GM18507 (cell line): ENCODE results near the gene CACNA1A.
"Not testable (repeated sequence)": the region's sequence is repeated elsewhere in the genome, so short reads cannot be mapped to it uniquely, and the experiment has no call there.

Experiments
- DNase-seq: peaks from one replicate; pipeline ENCODE4 v3.0.0; 2011; ENCODE audit warnings: low read depth; ENCODE audit not compliant: insufficient read length; ENCODE audit errors: extremely low spot score
- FAIRE-seq: peaks from 2 replicates; lab custom pipeline; 2011; peaks lifted over from hg19 to GRCh38; lab: Jason Lieb, UNC

The CACNA1A gene

DNA sequence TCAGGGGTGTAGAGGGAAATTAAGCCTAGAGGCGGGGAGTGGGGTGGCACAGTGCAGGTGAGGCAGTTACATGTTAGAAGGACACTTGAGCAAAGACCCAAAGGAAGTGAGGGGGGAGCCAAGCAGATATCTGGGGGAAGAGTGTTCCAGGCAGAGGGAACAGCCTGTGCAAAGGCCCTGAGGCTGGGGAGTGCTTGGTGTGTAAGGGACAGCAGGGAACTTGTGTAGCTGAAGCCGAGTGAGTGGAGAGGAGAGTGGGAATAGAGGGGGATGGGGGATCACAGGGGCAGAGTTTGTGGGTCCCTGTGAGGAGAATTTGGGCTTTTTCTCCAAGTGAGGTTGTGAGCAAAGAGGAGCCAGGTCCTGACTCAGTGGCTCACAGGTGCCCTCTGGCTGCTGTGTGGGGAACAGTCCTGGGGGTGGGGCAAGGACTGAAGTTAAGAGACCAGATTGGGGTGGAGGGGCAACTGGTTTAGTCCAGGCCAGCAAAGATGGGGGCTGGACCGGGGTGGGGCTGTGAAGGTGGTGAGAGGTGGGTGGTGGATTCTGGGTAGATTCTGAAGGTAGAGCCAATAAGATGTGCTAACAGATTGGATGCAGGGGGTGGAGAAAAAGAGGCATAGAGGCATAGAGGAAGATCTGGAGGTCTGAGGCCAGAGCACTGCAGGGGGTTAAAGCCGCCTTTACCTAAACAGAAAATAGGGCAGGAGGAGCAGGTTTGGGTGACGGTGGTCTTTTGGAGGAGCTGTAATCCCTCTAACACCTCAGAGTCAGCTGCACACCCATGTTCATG is 75.3 kb downstream of the CACNA1A start:
- DNase-seq = peak; percentile 11

DNA sequence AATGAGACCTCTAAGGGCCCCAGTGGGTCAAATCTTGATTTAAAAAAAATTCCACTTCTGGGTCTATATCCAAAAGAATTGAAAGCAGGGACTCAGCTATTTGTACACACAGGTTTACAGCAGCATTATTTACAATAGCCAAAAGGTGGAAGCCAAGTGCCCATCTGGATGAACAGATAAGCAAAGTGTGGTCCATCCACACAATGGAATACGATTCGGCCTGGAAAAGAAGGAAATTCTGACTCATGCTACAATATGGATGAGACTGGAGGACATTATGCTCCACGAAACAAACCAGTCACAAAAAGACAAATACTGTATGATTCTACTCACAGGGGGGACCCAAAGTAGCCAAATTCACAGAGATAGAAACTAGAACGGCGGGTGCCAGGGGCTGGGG is 76.7 kb downstream of the CACNA1A start:
- DNase-seq = no peak
- no peak for FAIRE-seq

More for the DNA sequence above, 75.3 kb downstream of the CACNA1A start:
- FAIRE-seq = peak; percentile 46

- FAIRE-seq = peak; percentile 83
- no peak for DNase-seq
These were observed 77.9 kb downstream of the CACNA1A start for GRCh38 chr19:13428352-13428751.

DNA sequence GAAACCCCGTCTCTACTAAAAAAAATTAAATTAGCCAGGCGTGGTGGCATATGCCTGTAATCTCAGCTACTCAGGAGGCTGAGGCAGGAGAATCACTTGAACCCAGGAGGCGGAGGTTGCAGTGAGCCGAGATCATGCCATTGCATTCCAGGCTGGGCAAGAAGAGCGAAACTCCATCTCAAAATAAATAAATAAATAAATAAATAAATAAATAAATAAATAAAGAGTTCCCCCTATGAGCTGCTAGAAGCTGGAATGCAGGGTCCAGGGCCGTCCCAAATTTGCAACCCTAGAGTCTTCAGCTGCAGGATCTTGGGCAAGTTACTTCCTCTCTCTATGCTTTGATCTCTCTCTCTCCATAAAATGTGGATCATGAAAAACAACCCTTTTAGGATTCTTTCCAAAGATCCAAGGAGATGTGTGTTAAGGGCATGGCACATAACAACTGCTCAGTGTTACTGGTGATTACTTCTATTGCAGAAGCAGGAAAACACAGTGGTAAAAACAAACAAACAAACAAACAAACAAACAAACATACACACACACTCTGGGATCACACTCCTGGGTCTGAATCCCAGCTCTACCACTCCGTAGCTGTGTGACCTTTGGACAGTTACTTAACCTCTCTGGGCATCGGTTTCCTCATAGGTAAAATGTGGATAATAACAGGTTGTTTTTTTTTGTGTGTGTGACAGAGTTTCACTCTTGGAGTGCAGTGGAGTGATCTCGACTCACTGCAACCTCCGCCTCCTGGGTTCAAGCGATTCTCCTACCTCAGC is 78.8 kb downstream of the CACNA1A start:
- no peak for FAIRE-seq
- no peak for DNase-seq

- FAIRE-seq = not testable (repeated sequence)
These were observed 80.4 kb downstream of the CACNA1A start for GRCh38 chr19:13425875-13426274.

DNA sequence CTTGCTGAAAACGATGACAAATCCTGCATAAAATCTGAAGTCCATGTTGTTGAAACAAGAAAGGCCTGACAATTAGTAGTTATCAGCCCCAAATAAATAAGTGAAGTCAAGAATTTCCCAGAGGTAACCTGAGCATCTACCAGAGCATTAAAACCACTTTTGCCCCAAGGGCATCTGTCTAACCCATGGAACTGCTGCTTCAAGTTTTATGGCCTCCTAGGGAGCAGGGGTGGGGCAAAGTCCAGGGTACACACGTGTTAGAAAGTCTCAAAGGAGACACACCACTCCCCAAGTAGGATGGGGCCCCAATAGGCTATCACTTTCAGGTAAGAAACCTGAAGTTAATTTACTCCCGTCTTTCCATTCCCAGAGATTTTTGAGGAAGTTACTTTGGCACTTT is 81.1 kb downstream of the CACNA1A start:
- FAIRE-seq (no peak), DNase-seq (no peak)

More at GRCh38 chr19:13425875-13426274, 80.4 kb downstream of the CACNA1A start:
- not testable (repeated sequence) for DNase-seq

DNA sequence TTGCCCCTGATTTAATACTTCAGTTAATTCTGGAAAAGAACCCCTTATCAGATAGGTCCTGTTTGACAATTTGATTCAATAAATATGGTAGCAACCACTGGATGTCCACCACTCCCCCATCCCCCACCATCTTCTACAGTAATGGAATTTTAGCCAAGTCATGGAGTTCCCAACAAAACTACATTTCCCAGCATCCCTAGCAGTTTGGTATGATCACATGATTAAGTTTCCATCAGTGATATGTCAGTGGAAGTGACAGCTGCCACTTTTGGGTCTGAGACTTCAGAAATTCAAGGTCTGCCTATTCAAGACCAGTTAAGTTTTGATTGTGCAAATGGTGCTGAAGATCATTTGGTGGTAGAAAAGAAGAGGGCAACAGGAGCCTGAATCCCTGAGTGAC is 85.5 kb downstream of the CACNA1A start:
- no peak for FAIRE-seq
- DNase-seq = no peak

- peak; percentile 87 for FAIRE-seq
- no peak for DNase-seq
These were observed 89.2 kb downstream of the CACNA1A start for GRCh38 chr19:13417054-13417453.

DNA sequence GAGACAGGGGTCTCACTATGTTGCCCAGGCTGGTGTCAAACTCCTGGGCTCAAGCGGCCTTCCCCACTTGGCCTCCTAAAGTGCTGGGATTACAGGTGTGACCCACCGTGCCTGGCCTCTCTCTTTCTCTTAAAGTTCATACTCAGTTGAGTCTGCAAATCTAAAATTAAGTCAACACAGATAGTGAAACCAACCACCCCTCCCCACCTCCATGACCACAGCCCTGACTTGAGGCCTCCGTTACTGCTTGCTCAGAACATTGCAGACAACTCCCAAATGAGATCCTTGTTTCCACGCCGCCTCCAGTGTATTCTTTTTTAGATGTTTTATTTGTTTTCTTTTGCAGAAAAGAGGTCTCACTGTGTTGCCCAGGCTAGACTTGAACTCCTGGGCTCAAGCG is 94.4 kb downstream of the CACNA1A start:
- DNase-seq (no peak), FAIRE-seq (peak; percentile 82)

- no peak for FAIRE-seq
These were observed 95.3 kb downstream of the CACNA1A start for GRCh38 chr19:13410946-13411345.

GRCh38 chr19:13408889-13409518 is 97.3 kb downstream of the CACNA1A start:
- DNase-seq (no peak), FAIRE-seq (no peak)

More at GRCh38 chr19:13410946-13411345, 95.3 kb downstream of the CACNA1A start:
- DNase-seq = no peak

DNA sequence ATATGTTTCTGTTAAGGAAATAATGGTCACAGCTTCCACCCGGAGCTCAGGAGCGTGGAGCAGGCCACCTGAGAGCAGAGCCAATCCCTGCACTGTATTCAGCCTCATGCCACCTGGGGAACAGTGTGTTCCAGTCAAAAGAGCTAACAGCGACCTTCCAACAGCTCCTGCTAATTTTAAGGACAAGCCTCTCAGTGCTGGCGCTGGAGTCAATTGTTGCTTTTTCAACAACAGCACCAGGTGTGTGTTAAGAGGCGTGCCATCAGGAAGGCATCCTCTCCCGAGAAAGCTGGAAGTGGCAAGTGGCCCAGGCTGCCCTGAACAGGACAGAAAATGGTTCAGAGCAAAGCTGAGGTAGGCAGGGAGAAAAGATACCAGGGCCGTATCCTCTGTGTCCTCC is 102.0 kb downstream of the CACNA1A start:
- DNase-seq (no peak), FAIRE-seq (no peak)

- DNase-seq (no peak), FAIRE-seq (peak; percentile 65)
These were observed 104.9 kb downstream of the CACNA1A start for GRCh38 chr19:13401388-13401787.

DNA sequence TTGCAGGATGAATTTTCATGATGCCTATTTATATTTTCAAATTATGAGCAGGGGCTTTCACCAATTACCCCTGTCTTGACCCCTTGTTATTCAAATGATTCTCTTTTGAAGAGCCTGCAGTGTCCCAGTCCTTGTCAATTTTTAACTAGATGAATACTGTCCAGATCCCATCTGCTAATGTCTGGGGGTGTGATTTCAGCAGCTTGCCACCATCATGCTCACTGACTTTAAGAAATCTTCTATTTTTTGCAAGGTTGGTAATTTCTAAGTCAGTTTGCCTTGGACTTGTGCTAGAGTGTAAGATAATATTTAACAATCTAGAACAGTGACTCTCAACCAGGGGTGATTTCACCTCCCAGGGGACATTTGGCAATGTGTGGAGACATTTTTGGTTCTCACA is 106.0 kb downstream of the CACNA1A start:
- FAIRE-seq = peak; percentile 21
- no peak for DNase-seq

DNA sequence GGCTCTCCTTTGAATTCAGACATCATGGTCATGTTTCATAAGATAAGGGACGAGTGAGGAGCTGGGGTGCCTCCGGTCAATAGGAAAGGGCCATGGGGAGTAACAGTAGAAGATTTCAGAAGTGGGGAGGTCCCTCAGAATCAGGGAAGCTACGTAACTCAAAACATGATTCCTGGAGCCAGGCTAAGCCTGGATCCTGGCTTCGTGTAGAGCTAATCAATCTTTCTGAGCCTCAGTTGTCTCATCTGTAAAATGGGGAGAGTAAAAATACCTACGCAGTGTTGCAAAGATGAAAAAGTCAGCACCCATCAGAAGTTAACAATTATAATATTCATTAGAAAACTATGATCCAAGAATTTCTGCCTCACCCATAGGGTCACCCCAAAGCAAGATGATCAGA is 106.5 kb downstream of the CACNA1A start:
- FAIRE-seq (no peak), DNase-seq (no peak)

GRCh38 chr19:13398780-13399726 is 107.2 kb downstream of the CACNA1A start:
- DNase-seq (no peak), FAIRE-seq (no peak)

GRCh38 chr19:13398182-13398581 is 108.1 kb downstream of the CACNA1A start:
- FAIRE-seq (no peak), DNase-seq (no peak)

GRCh38 chr19:13396250-13397080 is 109.8 kb downstream of the CACNA1A start:
- DNase-seq (no peak), FAIRE-seq (no peak)

GRCh38 chr19:13382633-13382938 is 123.7 kb downstream of the CACNA1A start:
- DNase-seq (no peak), FAIRE-seq (no peak)
